PC-3 (cell line): Measurements from ENCODE around the gene ZCCHC14.

ENCODE experiments used
- EZH2 ChIP-seq: fragments of 300-600 bp; sonication (generic); IDR thresholded peaks from one replicate; pipeline ENCODE4 v1.6.1; 2017; ENCODE audit warnings: antibody characterized with exemption, mild to moderate bottlenecking, low read length; ENCODE audit not compliant: unreplicated experiment
- EZH2phosphoT487 ChIP-seq: fragments of 300-600 bp; sonication (generic); IDR thresholded peaks from 2 replicates; pipeline ENCODE4 v1.6.1; 2018; ENCODE audit warnings: mild to moderate bottlenecking, antibody characterized with exemption, low read length, borderline replicate concordance
- TF ChIP-seq, protein P1 (sequence below): fragments of 300-600 bp; sonication (generic); conservative IDR thresholded peaks from 2 replicates; pipeline ENCODE4 v1.5.1; 2017; ENCODE audit warnings: antibody characterized with exemption, low read depth, mild to moderate bottlenecking, low read length

DNA sequence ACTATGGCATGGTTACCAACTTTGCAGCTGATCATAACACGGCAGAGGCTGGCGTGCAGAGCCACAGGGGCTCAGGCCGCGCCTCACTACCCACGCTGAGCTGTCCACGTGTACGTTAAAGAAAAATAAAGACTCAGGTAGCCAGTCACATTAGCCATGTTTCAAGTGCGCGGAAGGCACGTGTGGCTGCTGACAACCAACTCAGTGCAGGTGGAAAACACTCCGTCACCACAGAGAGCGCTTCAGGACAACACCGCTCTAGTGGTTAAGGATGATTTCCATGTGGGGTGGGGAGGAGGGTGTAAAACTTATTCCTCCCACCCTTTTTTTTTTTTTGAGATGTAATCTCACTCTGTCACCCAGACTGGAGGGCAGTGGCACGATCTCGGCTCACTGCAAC is 33.8 kb downstream of the ZCCHC14 start:
- TF ChIP-seq, protein P1, sequence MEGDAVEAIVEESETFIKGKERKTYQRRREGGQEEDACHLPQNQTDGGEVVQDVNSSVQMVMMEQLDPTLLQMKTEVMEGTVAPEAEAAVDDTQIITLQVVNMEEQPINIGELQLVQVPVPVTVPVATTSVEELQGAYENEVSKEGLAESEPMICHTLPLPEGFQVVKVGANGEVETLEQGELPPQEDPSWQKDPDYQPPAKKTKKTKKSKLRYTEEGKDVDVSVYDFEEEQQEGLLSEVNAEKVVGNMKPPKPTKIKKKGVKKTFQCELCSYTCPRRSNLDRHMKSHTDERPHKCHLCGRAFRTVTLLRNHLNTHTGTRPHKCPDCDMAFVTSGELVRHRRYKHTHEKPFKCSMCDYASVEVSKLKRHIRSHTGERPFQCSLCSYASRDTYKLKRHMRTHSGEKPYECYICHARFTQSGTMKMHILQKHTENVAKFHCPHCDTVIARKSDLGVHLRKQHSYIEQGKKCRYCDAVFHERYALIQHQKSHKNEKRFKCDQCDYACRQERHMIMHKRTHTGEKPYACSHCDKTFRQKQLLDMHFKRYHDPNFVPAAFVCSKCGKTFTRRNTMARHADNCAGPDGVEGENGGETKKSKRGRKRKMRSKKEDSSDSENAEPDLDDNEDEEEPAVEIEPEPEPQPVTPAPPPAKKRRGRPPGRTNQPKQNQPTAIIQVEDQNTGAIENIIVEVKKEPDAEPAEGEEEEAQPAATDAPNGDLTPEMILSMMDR = no peak
- TF ChIP-seq EZH2phosphoT487 = no peak
- TF ChIP-seq EZH2 = no peak
